Uterus (tissue), 2 donors: Measurements from ENCODE around the gene CES5A.

Experiments used
- CTCF ChIP-seq, 4 experiments: fragments of 200-600 bp in 2 of 4; fragments of 450-650 bp in 2 of 4; sonication (generic) in 2 of 4; IDR thresholded peaks; one replicate each; pipeline ENCODE4 v1.5.1; 2016 to 2019; ENCODE audit warnings: antibody characterized with exemption in 4 of 4, mild to moderate bottlenecking in 2 of 4, moderate library complexity in 1 of 4
- POLR2A ChIP-seq, 2 donors: fragments of 450-650 bp; IDR thresholded peaks; one replicate each; pipeline ENCODE4 v1.6.1; 2016; ENCODE audit warnings: antibody characterized with exemption in 2 of 2, mild to moderate bottlenecking in 1 of 2, moderate library complexity in 1 of 2

- TF ChIP-seq CTCF (IDR thresholded peaks at IDR 0.05), result no peak
- no peak for TF ChIP-seq POLR2A (IDR thresholded peaks at IDR 0.05)
Measured at GRCh38 chr16:55901566-55902217, 26.5 kb upstream of the CES5A start.
